GM12891 (cell line): ENCODE data around the gene RWDD2A.

Source experiments
- POLR2A ChIP-seq: IDR thresholded peaks from 2 replicates; pipeline ENCODE4 v1.6.1; 2011; ENCODE audit warnings: low read depth, low read length, control low read depth
- POLR2AphosphoS5 ChIP-seq: IDR thresholded peaks from 2 replicates; pipeline ENCODE4 v1.6.1; 2011; ENCODE audit warnings: low read depth, low read length, control low read depth
- TAF1 ChIP-seq: IDR thresholded peaks from 2 replicates; pipeline ENCODE4 v1.6.1; 2011; ENCODE audit warnings: low read depth, low read length, control low read depth

DNA sequence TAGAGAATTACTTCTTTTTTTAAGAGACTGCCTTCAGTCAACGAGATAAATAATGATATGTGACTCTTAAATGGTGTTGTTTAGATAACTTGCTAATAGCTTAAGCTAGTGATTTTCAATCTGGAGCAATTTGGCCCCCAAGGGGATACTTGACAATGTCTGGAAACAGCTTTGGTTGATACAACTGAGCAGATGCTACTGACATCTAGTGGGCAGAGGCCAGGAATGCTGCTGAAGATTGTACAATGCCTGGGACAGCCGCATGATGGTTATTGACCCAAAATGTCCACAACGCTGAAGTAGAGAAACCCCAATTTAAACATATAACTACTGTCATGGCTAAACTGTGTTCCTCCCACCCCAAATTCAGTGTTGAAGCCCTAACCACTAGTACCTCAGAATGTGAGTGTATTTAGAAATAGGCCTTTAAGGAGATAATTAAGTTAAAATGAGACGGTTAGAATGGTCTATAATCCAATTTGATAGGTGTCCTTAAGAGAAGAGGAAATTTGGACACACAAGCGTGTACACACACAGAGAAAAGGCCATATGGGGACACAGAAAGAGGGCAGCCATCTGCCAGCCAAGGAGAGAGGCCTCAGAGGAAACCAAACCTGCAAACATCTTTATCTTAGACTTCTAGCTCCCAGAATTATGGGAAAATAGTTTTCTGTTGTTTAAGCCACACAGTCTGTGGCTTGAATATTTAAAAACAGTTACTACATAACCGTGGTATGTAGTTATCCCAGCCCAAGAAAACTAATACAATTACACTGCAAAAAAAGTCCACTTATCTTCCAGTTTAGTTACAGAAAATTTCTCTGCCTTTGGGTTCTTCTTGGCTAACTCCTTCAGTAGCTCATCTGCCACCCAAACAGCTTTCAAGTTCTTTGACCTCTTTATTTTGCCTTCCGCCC, 22.2 kb downstream of the RWDD2A start:
- TF ChIP-seq POLR2A (no peak), TAF1 (no peak), POLR2AphosphoS5 (no peak)
